Glomerular visceral epithelial cell (primary cell): ENCODE measurements around the gene CXXC4.

Experiments used
- DNase-seq: peaks from one replicate; pipeline ENCODE4 v3.0.0-alpha.2; 2016; ENCODE audit errors: extremely low spot score

Gene CXXC4

DNA sequence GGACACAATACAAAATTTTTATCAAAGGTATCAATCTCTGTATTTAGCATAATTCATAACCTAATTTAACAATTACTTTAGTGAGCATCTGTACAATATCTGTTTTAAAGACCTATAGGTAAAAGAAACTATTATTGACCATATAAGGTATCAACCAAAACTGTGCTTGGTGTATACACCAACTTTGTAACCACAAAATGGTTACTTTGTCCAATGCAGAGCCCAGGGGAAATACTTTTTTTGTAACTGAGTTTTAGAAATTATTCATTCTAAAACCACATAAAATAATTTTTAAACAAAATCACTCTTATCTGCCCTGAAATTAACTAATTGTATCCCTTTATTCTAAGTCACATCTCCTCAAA lies 5.0 kb downstream of the CXXC4 start:
- no peak for DNase-seq

DNA sequence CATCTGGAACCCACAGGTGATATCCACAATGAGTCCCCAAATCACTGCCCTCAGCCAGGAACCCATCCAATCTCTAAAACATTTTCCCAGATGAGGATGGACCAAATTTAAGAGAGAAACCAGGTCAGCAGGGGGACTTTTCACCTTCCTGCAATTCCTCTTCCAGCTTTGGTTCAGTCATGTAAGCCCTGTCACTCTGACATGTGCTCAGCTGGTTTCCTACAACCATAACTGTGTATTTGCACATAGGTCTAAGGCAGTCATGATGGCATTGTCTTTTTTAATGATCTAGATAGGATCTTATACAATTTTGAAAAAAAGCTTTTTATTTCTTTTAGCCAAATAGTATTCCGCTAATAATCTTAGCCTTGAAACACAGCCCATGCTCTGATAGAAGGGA lies 6.5 kb downstream of the CXXC4 start:
- no peak for DNase-seq

DNA sequence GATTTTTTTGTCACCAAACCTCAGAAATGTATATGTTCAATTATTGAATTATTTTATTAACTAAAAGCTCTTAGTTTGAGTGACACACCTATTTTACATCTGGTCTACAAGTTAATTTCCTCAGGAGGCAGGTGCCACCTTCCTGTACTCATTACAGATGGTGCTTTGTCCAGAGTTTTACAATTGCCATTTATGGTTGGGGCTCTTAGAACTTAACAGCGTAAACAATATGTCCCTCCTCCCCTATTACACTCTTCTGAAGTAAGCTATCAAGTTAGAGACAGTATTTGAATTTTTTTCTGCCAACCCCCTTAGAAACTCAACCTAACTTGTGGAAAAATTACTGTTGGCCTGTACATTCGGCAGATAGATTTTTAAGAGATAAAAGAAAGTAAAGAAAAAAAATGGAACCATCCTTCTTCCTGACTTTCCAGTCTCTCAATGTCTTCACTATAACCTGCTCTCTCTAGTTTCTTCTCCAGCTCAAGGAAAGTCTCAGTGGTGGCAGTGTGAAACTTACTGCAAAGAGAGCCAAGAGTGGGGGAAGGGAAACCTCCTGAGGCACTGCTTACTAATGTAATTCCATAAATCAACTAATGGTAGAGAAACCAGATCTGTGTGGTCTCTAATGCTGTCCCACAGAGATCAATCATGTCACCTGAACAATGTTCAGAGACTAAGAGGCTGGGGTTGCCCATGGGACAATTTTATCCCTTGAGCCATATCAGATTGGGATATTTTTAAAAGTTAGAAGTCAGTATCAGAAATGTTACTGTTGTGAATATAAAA lies 7.8 kb downstream of the CXXC4 start:
- DNase-seq: no peak

DNA sequence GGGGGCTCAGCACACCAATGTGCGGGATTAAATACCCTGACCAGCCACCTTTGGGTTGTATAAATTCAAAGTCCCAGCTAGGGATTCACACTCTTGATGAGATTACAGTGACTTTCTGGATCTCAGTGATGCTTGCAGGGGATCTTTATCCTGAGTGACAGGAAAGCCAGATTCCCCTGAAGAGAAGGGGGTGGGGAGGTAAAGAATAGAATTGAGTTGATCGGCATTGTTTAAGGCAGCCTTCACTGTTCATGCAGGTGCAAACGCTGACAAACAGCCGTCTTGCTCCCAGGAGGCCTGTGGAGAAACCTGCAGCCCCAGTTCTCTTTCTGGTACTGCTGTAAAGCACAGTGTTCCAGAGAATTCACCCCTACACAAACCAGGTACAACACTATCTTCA lies 19.0 kb downstream of the CXXC4 start:
- DNase-seq: no peak

DNA sequence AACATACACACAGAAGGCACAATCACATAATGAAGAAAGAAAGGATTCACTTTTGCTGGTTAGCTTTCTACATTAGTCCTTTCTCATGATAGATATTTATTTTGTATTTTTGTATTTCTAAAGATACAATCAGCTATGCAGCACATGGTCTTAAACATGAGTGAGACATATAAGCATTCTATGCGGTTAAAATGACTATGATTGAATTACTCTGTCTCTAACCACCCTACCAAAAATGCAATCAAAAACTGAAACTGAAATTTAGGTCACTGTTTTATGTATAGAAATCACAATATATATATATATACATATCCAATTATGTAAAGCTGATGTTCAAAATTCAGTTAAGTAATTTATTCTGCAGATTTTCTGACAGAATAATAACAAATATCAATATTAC lies 21.9 kb downstream of the CXXC4 start:
- no peak for DNase-seq

DNA sequence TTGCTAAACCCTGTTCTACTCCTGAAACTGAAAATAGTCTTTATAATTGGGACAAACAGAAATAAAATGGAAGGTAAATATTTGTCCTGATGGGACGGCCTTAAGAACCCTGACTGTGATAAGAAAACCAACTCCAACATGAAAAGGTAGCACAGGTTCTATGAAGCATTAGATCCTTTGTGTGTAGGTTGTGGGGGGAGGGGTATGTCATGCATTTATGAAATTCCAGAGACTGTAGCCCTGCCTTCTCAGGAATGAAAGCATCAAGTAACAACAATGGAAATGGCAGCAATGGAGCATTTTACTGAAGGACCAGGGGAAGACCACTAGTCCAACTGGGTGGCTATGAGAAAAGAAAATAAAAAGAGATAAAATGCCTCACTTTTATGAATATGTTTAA lies 23.9 kb downstream of the CXXC4 start:
- DNase-seq: no peak

DNA sequence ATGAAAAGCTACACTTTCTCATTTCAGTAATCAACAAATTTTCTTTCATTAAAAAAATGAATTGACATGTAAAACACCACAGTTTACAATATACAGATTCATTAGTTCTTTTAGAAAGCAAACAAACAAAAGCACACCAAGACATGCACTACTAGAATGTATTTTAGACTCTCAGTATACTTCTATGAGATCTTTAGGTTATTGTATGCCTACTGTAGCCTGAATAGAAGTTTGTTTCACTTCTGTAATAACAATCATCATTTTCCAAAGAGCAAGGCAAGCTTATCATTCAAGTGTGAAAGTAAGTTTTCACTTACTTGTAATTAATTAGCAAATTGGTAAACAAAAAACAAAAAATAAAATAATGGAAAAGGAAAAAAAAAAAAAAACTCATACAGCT lies 24.9 kb downstream of the CXXC4 start:
- no peak for DNase-seq

DNA sequence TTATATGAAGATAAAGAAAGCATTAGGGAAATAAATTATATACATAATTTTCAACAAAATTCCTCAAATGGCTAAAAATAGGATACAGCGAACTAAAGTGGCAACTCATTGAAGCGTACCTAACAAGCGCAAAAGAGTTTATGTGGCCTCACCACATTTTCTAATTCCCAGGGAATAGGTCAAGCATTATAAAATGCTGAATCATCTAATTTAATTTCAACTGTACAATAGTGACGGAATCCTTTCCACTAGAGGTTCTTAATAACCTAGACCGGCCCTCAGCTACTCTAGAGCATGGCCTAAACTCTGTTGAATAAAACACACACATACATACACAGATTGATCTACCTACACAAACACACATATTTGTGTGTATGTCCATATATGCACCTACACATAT lies 29.1 kb downstream of the CXXC4 start:
- no peak for DNase-seq

DNA sequence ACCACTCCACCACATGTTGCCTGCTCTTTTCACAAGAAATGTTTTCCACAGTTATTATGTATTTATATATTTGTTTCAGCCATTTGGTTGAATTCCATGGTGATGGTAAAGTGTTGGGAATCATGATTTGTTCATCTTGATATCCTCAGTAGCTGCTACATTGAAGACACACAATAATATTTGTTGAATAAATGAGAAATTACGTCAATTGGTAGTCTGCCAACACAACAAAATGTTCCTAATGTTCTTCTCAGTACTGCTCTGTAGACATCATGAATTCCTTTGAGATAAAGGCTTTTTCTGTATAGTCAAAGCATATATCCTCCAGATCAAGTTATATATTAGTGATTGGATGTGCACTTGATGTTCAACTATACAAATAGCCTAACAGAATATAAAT lies 29.5 kb downstream of the CXXC4 start:
- DNase-seq: no peak

DNA sequence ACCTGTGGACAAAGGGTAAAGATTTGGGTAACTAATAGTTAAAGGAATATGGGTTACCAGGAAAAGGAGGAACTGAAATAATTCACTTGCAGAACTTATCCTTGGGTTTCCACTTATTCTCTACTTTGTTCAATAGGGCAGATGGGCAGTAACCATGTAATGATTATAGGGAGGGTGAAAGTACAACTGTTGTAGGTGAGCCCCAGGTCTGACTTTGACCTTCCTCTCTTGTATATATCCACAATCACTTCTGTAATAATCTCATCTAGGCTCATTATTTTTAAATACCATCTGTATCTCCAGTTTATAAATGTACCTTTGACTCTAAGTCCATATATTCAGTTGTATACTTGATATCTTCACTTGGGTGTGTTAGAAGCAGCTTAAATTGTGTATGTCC lies 32.1 kb downstream of the CXXC4 start:
- DNase-seq: no peak

DNA sequence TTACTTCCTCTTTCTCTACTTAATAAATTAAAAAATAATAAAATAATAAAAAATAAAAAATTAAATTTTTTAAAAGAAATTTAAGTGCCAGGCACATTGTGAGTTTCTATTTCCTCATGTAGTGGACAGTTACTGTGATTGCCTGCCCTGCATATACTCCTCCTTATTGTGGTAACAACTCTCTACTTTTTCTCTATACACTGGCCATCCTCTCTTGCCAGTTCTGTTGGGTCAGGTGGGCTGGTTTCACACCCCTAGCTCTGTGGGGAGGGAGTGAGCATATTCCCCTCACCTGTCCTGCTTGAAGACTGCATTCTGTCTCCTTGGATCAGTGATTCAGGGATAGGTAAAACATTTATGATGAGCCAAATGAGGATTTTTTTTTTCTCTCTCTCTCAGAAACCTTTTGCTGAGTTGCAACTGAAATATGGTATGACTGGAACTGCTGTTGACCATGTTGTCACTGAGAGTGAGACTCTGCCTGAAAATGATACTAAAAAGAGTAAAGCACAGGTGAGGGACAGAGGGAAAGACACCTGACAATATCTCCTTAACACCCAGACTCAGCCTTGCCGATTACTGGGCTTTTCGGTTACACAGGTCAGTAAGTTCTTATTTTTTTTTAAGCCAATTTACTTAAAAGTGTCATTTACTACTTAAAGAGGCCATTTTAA lies 37.2 kb downstream of the CXXC4 start:
- no peak for DNase-seq

DNA sequence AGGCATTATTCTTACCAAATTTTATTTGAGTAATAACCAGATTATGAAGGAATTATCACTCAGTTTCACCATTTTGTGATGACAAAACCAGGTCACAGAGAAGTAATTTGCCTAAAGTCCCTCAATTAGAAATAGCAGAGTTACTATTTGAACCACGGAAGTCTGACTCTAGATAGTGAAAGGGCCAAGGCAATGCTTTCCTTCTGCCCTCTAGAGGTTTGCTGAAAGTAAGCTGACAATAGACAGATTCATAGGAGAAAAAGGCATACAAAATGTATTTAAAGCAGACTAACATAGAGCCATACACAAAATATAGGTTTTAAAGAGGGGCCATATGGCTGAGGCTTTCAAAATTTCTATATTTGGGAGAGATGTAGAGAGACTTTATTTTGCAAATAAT lies 43.1 kb downstream of the CXXC4 start:
- peak; percentile 7 for DNase-seq

DNA sequence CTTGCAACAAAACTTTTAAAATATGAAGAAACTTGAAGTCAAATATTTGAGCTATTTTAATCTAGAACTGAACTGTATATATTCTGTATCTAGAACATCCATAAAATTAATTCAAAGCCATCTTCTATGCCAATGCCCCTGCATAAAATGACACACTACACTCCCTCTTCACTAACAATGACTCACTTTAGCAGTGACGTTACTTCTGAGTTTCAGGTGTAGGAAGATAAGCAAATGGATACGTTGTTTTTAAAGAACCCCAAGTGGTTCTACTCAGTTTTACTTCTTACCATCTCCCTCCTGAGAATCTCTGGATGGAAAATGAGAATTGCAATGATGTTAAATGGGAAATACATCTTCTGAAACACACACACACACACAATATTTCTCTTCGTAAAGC lies 45.2 kb downstream of the CXXC4 start:
- no peak for DNase-seq

DNA sequence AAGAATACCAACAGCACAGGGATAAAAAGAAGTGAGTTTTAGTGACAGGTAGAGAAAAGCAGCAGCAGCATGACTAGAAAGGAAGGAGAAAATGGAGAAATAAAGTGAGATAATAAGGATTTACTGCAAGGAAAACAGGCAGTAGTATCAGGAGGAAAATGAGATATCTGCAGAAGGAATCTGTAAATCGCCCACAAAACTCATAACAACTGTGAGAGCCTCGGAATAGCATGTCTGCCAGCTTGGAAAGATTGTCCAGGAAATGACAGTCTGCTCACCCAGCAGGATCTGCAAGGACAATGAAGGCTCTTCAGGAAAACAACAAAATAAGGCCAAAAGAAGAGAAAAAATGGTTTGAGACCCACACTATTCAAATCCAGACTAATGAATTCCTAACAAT lies 47.4 kb downstream of the CXXC4 start:
- DNase-seq: no peak

DNA sequence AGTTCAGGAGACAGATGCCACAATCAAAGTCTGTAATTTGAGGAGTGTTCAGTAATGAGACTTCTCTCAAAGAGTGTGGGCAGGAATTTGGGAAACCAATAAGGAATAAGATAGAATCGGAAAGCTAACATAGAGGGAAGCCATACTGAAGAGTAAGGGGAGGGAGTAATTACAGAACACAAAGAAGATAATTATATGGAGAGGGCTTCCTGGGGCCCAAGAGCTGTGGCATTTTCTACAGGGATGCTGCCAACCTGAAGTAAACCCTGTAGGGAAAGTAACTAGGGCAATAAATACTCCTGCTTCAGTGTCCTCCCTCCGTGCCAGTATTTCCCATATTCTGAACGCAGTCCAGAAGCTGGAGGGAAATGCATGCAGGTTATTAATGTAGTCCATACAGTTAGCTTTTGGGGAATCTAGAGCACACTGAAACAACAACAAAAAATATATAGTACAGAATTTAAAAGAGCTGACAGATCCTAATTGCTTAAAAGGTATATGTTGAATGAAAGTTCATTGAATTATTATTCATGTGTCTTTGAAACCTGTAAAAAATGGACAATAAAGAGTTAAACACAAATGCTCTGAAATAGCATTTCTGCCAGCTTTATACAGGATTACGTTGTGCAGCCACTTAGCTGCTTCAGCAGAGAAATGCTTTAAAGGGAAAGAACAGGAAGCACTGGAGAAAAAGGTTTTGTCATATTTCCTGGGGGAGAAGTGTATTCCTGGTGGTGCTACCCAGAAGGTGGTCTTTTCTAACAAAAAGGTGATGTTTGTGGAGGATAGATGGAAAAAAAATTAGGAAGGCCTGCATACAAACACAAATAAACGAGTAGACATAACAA lies 48.0 kb downstream of the CXXC4 start:
- no peak for DNase-seq

DNA sequence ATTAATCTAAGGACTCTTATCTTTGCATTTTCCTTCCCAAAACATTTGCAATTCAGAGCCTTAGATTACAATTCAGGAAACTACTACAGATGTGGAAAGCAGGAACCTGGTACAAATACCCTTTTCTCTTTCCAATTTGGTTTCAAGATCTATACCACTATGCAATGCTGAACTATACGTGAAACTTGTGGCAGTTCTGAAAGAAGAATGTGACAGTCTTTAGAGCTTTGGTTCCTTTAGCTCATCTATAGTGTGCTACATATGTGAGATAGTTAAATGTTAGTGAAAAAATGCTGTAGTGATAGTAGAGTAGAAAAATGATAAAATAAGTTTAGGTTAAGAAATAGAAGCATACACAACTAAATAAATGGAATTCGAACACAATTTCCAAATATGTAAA lies 50.0 kb downstream of the CXXC4 start:
- DNase-seq: no peak

DNA sequence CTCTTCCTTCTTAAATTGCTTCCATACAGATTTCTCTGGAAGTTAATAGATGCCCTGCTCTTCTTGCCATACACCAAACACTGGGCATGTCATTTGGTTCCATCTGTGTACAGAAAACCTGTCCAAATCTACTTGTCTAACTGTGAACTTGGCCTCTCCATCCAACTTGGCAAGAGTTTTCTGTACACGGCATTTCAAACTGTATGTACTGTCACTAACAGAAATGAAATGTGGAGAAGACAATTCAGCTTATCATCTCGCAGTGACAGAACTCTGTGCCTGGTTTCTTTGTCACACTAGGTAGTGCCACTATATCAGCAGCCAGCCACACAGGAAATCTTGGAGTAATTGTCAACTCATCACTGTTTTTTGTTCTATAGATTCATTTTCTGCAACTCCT lies 58.2 kb downstream of the CXXC4 start:
- no peak for DNase-seq

DNA sequence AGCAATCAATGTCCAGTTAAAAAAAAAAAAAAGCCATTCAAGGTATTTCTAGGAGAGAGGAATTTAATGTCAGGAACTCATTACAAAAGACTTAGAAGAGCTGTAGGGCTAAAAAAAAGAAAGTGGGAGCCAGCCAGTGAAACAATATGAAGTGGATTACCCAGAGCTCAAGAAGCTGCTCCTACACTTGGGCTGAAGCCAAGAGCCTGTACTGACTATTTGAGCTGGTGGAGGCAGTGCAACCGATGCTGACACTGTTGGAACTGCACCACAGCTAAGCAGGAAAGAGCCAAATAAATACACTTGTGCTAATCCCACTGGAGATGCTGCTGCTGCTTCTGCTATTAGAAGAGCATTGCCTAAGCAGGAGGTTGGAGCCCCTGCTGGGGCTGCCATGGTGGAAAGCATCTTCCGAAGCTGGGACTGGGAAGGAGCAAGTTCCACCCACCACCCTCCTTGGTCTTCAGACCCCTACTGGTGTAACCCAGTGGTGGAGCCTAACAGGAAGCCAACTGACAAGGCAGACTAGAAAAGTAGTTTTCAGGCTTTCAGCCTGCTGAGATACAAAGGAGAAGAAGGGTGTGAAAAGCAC lies 65.4 kb downstream of the CXXC4 start:
- DNase-seq: no peak

DNA sequence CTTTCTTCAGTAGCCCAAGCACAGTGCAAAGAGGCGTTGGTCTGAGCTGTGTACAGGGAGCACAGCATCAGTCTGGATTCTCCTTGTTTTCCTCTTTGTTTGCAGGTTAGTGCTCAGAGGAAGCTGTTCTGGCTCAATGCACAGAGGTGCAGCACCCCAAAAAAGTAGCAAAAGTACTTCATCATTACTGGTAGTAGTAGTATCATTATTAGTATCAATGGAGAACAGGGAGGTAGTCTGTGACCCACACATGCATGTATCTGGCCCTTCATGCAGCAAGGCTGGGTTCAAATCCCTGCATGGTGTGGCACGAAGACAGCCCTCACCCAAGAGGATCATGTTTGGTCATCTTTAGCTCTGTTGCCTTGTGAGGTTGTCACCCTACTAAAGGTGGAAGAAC lies 68.7 kb downstream of the CXXC4 start:
- DNase-seq: no peak

DNA sequence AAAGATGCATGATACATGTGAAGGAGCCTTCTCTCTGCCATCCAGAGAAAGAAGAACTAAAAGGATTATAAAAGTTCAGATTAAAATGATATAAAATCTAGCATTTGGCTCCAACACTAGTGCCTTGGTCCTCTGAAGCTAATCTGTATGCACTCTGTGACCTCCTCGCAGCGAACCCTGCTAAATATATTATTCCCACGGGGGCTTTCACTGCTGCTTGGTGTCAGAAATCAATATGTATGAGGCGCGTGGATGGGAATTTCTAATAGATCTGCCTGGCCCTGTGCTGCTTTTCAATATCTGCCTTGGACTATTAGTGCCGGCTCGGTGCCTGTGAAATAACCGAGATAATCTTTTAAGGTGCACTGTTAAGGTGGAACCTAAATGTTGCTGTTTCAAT lies 69.7 kb downstream of the CXXC4 start:
- no peak for DNase-seq

DNA sequence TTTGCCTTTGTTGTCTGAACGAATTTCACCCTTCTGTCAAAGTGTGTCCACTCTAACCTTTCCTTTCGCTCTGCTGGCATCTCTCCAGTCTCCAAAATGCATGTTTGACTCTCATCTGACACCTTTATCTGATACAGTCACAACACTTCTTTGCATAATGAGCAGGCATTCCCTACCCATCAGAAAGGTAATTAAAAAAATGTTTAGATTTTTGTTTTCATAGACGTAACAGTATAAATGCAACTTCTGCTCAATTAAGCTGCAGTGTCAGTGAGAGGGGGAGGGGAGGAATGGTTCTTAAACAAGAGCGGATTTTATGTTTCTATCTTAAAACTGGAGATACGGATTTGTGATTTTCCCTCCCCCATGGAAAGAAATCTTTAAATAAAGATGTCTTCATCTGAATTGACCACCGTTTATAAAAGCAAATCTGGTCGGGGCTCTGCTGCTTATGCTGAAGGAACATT lies 70.2 kb downstream of the CXXC4 start:
- no peak for DNase-seq

DNA sequence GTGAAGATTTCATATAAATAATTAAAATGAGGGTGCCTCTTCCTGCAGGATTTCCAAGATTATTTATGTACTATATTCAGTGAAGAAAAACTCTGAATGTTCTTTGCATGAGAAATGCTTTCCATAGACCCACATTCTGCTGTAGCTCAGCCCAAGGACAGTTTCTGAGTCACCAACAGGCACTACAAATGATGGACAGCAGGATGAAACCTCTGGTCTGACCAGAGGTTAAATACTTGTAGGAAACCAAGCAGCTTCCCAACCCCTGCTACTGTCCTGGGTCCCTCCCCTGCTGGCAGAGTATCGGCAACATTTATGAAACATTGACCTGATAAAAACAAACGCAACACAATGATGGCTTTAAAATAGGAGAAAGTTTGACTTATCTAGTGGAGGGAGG lies 73.1 kb downstream of the CXXC4 start:
- DNase-seq: no peak
